Upper lobe of right lung (tissue), 1 donor: ENCODE results near the gene EPHB6. TPM values are rescaled to one million over a fixed set of nuclear protein-coding genes. Genes with fewer than 3 reads are reported as not detected.

Experiments used
- ATAC-seq: fragments of 200-7000 bp; cut with Tn5 transposase; one replicate; pipeline ENCODE4 v1.9.1; 2020; ENCODE audit warnings: mild to moderate bottlenecking, moderate library complexity
- DNase-seq: peaks from one replicate; pipeline ENCODE4 v3.0.0-alpha.2; 2020
- H3K27ac ChIP-seq: fragments of 200-600 bp; one replicate; pipeline ENCODE4 v1.8.0; 2022
- H3K27me3 ChIP-seq: fragments of 200-600 bp; one replicate; pipeline ENCODE4 v1.8.0; 2022; ENCODE audit warnings: mild to moderate bottlenecking
- H3K36me3 ChIP-seq: fragments of 200-600 bp; one replicate; pipeline ENCODE4 v1.8.0; 2022
- H3K4me1 ChIP-seq: fragments of 200-600 bp; one replicate; pipeline ENCODE4 v1.8.0; 2022
- H3K4me3 ChIP-seq: fragments of 200-600 bp; one replicate; pipeline ENCODE4 v1.8.0; 2022; ENCODE audit warnings: mild to moderate bottlenecking
- H3K9me3 ChIP-seq: fragments of 200-600 bp; one replicate; pipeline ENCODE4 v1.8.0; 2022
- intact Hi-C: fragments of 100-400 bp; cut with DNase I; formaldehyde crosslinking; loops from one replicate; pipeline ENCODE4 v1.11.0; 2022
- total RNA-seq: library from RNA; stranded (reverse); fragmentation: NEBNext Ultra II Directional; extraction: Animal tissue kit (Norgen Biotek cat#: 25700); gene quantifications from one replicate; pipeline ENCODE4 v1.2.1, GENCODE V29; 2021
- TF ChIP-seq, protein P1 (sequence below): fragments of 200-600 bp; IDR thresholded peaks from one replicate; pipeline ENCODE4 v1.8.0; 2022; ENCODE audit warnings: antibody characterized with exemption
- donor health status: DM: no; HTN: yes; CAD: no; lungs with severe emphysema.

The EPHB6 gene
- total RNA-seq, 1 donor from 2014 or later = 12.8 TPM

DNA sequence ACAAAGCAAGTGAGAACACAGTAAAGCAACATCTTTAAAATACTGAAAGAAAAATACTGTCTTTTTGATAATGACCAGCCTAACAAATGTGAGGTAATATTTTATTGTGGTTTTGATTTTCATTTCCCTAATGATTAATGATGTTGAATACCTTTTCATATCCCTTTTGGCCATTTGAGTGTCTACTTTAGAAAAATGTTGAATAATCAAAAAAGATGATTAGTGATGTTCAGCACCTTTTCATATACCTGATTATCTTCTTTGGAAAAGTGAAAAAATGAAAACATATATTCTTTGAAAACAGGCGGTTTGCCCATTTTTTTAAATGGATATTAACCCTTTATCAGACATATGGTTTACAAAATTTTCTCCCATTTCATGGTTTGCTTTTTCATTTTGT lies 32.2 kb upstream of the EPHB6 start:
- Histone ChIP-seq H3K27me3 (peaks cover 5% of the 10 kb centered on the region), H3K4me3 (no peak overlapping the region), H3K4me1 (no peaks in the 10 kb centered on the region), H3K27ac (no peak overlapping the region), H3K9me3 (no peaks in the 10 kb centered on the region), H3K36me3 (no peaks in the 10 kb centered on the region)
- DNase-seq (no peak), ATAC-seq (no peak)
- TF ChIP-seq, protein P1, sequence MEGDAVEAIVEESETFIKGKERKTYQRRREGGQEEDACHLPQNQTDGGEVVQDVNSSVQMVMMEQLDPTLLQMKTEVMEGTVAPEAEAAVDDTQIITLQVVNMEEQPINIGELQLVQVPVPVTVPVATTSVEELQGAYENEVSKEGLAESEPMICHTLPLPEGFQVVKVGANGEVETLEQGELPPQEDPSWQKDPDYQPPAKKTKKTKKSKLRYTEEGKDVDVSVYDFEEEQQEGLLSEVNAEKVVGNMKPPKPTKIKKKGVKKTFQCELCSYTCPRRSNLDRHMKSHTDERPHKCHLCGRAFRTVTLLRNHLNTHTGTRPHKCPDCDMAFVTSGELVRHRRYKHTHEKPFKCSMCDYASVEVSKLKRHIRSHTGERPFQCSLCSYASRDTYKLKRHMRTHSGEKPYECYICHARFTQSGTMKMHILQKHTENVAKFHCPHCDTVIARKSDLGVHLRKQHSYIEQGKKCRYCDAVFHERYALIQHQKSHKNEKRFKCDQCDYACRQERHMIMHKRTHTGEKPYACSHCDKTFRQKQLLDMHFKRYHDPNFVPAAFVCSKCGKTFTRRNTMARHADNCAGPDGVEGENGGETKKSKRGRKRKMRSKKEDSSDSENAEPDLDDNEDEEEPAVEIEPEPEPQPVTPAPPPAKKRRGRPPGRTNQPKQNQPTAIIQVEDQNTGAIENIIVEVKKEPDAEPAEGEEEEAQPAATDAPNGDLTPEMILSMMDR = no peak
- intact Hi-C loops = no loop called here

DNA sequence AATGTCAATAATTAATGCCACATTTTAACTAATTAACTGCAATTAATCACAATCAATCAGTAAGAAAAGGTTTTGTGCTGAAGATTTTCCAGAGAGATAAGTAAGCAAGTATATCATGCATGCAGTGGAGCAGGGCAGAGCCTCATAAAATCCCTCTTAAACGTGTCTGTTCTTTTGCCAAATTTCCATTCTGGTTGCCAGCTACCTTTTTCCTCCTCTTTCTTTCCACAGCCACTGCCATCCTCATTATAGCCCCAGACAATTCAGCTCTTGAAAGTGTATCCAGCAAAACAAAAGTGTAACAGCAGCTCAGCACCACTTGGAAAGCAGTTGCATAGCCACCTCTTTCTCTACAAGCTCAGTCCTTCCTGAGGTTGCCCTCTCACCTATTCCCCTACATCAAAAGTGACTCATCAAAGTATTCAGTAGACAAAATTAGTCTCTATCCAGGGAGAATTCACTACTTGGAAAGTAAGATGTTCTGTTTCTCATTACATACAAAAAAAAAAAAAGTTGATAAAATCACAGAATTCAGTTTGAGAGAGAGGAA lies 26.9 kb upstream of the EPHB6 start:
- DNase-seq = no peak
- H3K4me1 ChIP-seq = no peaks in the 10 kb centered on the region
- TF ChIP-seq, protein P1 = no peak
- no peak overlapping the region for H3K4me3 ChIP-seq
- no peak overlapping the region for H3K27ac ChIP-seq
- intact Hi-C loops = no loop called here
- no peaks in the 10 kb centered on the region for H3K9me3 ChIP-seq
- H3K27me3 ChIP-seq = peaks cover 5% of the 10 kb centered on the region
- no peak for ATAC-seq
- no peaks in the 10 kb centered on the region for H3K36me3 ChIP-seq

DNA sequence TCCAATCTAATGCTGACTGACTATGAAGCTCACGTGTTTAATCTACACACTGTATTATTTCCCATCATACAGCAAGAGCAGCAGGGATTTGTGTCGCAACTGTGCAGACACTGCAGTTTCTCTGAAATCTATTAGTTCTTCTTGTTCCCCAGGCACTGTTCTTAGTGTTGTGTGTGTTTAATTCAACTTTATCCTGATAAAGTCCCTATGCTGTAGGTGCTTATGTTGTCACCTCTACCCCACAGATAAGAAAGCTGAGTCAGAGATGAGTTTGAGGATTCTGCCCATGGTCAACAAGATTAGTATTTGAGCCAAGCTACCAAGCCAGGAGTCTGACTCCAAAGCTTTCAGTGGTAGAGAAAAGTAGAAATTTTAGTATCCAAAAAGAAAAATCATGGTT lies 22.5 kb upstream of the EPHB6 start:
- no peak overlapping the region for H3K4me3 ChIP-seq
- no peaks in the 10 kb centered on the region for H3K36me3 ChIP-seq
- no peaks in the 10 kb centered on the region for H3K9me3 ChIP-seq
- no peaks in the 10 kb centered on the region for H3K27me3 ChIP-seq
- intact Hi-C loops = no loop called here
- H3K4me1 ChIP-seq = no peaks in the 10 kb centered on the region
- no peak overlapping the region for H3K27ac ChIP-seq
- ATAC-seq (no peak), DNase-seq (no peak)
- TF ChIP-seq, protein P1 = no peak

DNA sequence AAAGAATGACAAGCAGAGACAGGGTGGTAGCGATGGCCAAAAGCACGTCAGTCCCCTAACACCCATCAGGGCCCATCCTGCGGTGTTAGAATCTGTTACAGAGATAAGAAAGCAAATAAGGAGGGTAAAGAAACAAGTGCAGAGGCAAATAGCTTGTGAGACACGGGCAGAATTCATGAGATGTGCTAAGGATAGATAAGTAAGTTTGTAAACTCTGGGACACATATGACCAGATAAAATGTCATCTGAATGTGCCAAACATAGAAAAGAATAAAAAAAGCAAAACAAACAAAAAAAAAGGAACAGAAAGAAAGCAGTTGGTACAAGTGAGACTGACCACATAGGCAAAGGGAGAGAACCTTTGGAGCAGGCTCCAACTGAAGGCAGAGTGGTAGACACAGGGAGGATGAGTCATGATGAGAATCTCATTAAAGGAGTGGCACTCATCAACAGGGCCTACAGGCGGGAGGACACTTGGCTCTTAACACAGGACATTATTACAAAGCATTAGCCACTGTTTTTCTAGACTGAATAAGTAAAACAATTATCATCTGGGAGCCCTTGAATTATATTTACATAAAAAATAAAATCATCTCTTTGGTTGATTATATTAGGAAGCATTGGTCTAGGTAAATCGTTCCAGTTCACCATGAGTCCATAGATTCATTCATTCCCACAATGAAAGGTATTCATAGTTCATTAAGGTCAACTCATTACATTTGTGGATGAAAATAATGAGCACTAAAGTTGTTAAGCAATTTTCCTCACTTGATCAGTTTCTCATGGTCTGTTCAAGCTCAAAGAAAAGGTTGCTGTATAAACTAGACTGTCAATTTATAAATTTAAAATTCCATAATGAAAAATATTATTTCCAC lies 21.5 kb upstream of the EPHB6 start:
- intact Hi-C loops = no loop called here
- H3K27me3 ChIP-seq = no peaks in the 10 kb centered on the region
- no peak overlapping the region for H3K27ac ChIP-seq
- no peaks in the 10 kb centered on the region for H3K9me3 ChIP-seq
- no peak overlapping the region for H3K4me3 ChIP-seq
- H3K36me3 ChIP-seq = no peaks in the 10 kb centered on the region
- ATAC-seq (no peak), DNase-seq (no peak)
- H3K4me1 ChIP-seq = no peaks in the 10 kb centered on the region
- TF ChIP-seq, protein P1 = no peak

DNA sequence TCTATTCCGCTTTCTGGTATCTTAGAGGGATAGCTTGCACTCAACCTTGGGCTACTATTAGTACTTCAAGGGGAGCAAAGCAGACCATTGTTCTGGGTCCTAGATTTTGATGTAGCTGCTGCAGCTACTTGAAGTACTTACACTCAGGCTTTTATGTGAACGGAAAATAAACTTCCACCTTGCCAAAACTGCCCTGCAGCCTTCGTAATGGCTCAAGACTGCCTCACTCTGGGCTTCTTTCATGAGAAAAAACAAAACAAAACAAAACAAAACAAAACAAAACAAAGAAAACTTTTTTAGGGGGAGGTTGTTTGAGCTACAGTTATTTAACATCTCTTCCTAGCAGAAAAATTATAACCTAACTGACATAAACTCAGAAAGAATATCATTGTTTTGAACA lies 19.4 kb upstream of the EPHB6 start:
- TF ChIP-seq, protein P1 = no peak
- no peaks in the 10 kb centered on the region for H3K36me3 ChIP-seq
- ATAC-seq = no peak
- H3K27me3 ChIP-seq = no peaks in the 10 kb centered on the region
- H3K4me3 ChIP-seq = no peak overlapping the region
- H3K27ac ChIP-seq = no peak overlapping the region
- no peak for DNase-seq
- H3K4me1 ChIP-seq = no peaks in the 10 kb centered on the region
- intact Hi-C loops = no loop called here
- no peaks in the 10 kb centered on the region for H3K9me3 ChIP-seq
